Astrocyte (in vitro differentiated cells and primary cell): ENCODE measurements around the gene CERS6. TPM values are rescaled to one million over a fixed set of nuclear protein-coding genes. Genes with fewer than 3 reads are reported as not detected.

Experiments
- DNase-seq: peaks from one replicate; pipeline ENCODE4 v3.0.0-alpha.2; 2010; ENCODE audit warnings: low read depth
- FAIRE-seq: peaks from 2 replicates; lab custom pipeline; 2011; peaks lifted over from hg19 to GRCh38; lab: Jason Lieb, UNC
- H2AFZ ChIP-seq: 2 replicates; pipeline ENCODE4 v1.6.0; 2012; ENCODE audit warnings: low read depth, low read length, inconsistent platforms
- H3K27ac ChIP-seq: 2 replicates; pipeline ENCODE4 v1.5.1; 2011; ENCODE audit warnings: low read depth, low read length, inconsistent platforms
- H3K27me3 ChIP-seq: 2 replicates; pipeline ENCODE4 v1.6.0; 2011; ENCODE audit warnings: low read length, inconsistent platforms; ENCODE audit not compliant: insufficient read depth
- H3K36me3 ChIP-seq: 2 replicates; pipeline ENCODE4 v1.5.1; 2011; ENCODE audit warnings: low read length, inconsistent platforms; ENCODE audit not compliant: insufficient read depth
- H3K4me1 ChIP-seq: 2 replicates; pipeline ENCODE4 v1.5.1; 2011; ENCODE audit warnings: low read length, inconsistent platforms; ENCODE audit not compliant: insufficient read depth
- H3K4me2 ChIP-seq: 2 replicates; pipeline ENCODE4 v1.6.0; 2012; ENCODE audit warnings: low read length, inconsistent platforms
- H3K4me3 ChIP-seq: 2 replicates; pipeline ENCODE4 v1.5.1; 2011; ENCODE audit warnings: low read depth, mild to moderate bottlenecking, low read length, inconsistent platforms; ENCODE audit not compliant: insufficient read depth
- H3K79me2 ChIP-seq: 2 replicates; pipeline ENCODE4 v1.6.0; 2012; ENCODE audit warnings: mild to moderate bottlenecking, low read length, inconsistent platforms; ENCODE audit not compliant: insufficient read depth
- H3K9ac ChIP-seq: 2 replicates; pipeline ENCODE4 v1.6.0; 2012; ENCODE audit warnings: mild to moderate bottlenecking, low read length, inconsistent platforms
- H3K9me3 ChIP-seq: 2 replicates; pipeline ENCODE4 v1.5.1; 2012; ENCODE audit warnings: low read depth, mild to moderate bottlenecking, low read length, inconsistent platforms; ENCODE audit not compliant: insufficient read depth
- H4K20me1 ChIP-seq: 2 replicates; pipeline ENCODE4 v1.6.0; 2012; ENCODE audit warnings: low read length, inconsistent platforms; ENCODE audit not compliant: insufficient read depth
- H3K27ac Mint-ChIP-seq: one replicate; pipeline ENCODE4 v1.8.0; 2021; ENCODE audit warnings: mild to moderate bottlenecking, mixed read lengths; ENCODE audit not compliant: unreplicated experiment
- H3K27me3 Mint-ChIP-seq: one replicate; pipeline ENCODE4 v1.8.0; 2021; ENCODE audit warnings: low read depth, mixed read lengths; ENCODE audit not compliant: unreplicated experiment
- H3K36me3 Mint-ChIP-seq: one replicate; pipeline ENCODE4 v1.8.0; 2021; ENCODE audit warnings: low read depth, mixed read lengths; ENCODE audit not compliant: unreplicated experiment
- H3K4me1 Mint-ChIP-seq: one replicate; pipeline ENCODE4 v1.8.0; 2021; ENCODE audit warnings: low read depth, mixed read lengths; ENCODE audit not compliant: unreplicated experiment
- H3K4me3 Mint-ChIP-seq: one replicate; pipeline ENCODE4 v1.8.0; 2021; ENCODE audit warnings: mild to moderate bottlenecking, moderate library complexity, mixed read lengths; ENCODE audit not compliant: unreplicated experiment
- H3K9me3 Mint-ChIP-seq: one replicate; pipeline ENCODE4 v1.8.0; 2021; ENCODE audit warnings: mild to moderate bottlenecking, mixed read lengths; ENCODE audit not compliant: unreplicated experiment
- EZH2 ChIP-seq: IDR thresholded peaks from 2 replicates; pipeline ENCODE4 v1.6.1; 2012; ENCODE audit warnings: mild to moderate bottlenecking, low read length, inconsistent platforms; ENCODE audit not compliant: insufficient read depth
- total RNA-seq: library from RNA; stranded (reverse); gene quantifications from 2 replicates; pipeline ENCODE4 v1.2.1, GENCODE V29; 2021
- TF ChIP-seq, protein P1 (sequence below): IDR thresholded peaks from 2 replicates; pipeline ENCODE4 v1.5.1; 2011; ENCODE audit warnings: low read depth, mild to moderate bottlenecking, inconsistent platforms, low read length, moderate library complexity; ENCODE audit not compliant: insufficient read depth

CERS6 gene
- total RNA-seq, 1 donor from 2014 or later = 23.4 TPM

- FAIRE-seq (no peak), DNase-seq (no peak)
- H3K4me1 Mint-ChIP-seq = peaks cover 21% of the 10 kb centered on the region
- H3K4me1 ChIP-seq = peaks cover 12% of the 10 kb centered on the region
- peaks cover 6% of the 10 kb centered on the region for H3K36me3 Mint-ChIP-seq
- H3K27ac Mint-ChIP-seq = no peak overlapping the region
- H3K9ac ChIP-seq = no peak overlapping the region
- H3K9me3 Mint-ChIP-seq = no peaks in the 10 kb centered on the region
- no peak for TF ChIP-seq EZH2
- TF ChIP-seq, protein P1, sequence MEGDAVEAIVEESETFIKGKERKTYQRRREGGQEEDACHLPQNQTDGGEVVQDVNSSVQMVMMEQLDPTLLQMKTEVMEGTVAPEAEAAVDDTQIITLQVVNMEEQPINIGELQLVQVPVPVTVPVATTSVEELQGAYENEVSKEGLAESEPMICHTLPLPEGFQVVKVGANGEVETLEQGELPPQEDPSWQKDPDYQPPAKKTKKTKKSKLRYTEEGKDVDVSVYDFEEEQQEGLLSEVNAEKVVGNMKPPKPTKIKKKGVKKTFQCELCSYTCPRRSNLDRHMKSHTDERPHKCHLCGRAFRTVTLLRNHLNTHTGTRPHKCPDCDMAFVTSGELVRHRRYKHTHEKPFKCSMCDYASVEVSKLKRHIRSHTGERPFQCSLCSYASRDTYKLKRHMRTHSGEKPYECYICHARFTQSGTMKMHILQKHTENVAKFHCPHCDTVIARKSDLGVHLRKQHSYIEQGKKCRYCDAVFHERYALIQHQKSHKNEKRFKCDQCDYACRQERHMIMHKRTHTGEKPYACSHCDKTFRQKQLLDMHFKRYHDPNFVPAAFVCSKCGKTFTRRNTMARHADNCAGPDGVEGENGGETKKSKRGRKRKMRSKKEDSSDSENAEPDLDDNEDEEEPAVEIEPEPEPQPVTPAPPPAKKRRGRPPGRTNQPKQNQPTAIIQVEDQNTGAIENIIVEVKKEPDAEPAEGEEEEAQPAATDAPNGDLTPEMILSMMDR = no peak
- H3K4me2 ChIP-seq = no peak overlapping the region
- no peak overlapping the region for H3K4me3 ChIP-seq
- H3K27me3 Mint-ChIP-seq = no peaks in the 10 kb centered on the region
- no peaks in the 10 kb centered on the region for H3K79me2 ChIP-seq
- no peak overlapping the region for H2AFZ ChIP-seq
- no peaks in the 10 kb centered on the region for H3K9me3 ChIP-seq
- no peaks in the 10 kb centered on the region for H3K36me3 ChIP-seq
- no peak overlapping the region for H3K27ac ChIP-seq
- no peaks in the 10 kb centered on the region for H4K20me1 ChIP-seq
- no peak overlapping the region for H3K4me3 Mint-ChIP-seq
- H3K27me3 ChIP-seq = no peaks in the 10 kb centered on the region
Measured at GRCh38 chr2:168726375-168726774, 270.3 kb downstream of the CERS6 start.

DNA sequence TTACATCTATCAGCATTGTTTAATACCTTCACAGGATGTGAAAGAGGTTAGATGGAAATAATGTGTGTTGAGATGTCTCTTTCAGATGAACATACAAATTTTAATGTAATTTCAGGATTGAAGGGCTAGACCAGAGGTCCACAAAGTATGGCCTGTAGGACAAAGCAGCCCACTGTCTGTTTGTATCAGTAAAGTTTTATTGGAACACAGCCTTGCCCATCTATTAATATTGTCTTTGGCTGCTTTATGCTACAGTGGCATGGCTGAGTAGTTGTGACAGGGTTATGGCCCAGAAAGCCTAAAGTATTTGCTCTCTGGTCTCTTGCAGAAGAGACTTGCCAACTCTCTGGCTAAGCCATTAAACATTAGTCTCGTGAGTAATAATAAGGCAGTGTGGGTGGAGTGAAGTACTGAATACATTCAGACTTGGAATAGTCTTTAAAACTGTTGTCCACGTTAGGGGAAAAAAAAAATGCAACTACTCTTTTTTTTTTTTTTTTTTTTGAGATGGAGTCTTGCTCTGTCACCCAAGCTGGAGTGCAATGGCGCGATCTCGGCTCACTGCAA lies 271.9 kb downstream of the CERS6 start:
- Mint-ChIP-seq H3K27me3 (no peaks in the 10 kb centered on the region), H3K4me1 (peaks cover 27% of the 10 kb centered on the region), H3K27ac (no peak overlapping the region), H3K9me3 (no peaks in the 10 kb centered on the region), H3K4me3 (no peak overlapping the region), H3K36me3 (peaks cover 6% of the 10 kb centered on the region)
- H4K20me1 ChIP-seq = no peaks in the 10 kb centered on the region
- TF ChIP-seq EZH2 = no peak
- TF ChIP-seq, protein P1 = no peak
- no peaks in the 10 kb centered on the region for H3K9me3 ChIP-seq
- H3K79me2 ChIP-seq = no peaks in the 10 kb centered on the region
- no peak overlapping the region for H3K27ac ChIP-seq
- FAIRE-seq (no peak), DNase-seq (peak; percentile 39)
- H3K4me2 ChIP-seq = no peak overlapping the region
- H3K9ac ChIP-seq = no peak overlapping the region
- H2AFZ ChIP-seq = no peak overlapping the region
- H3K27me3 ChIP-seq = no peaks in the 10 kb centered on the region
- H3K4me3 ChIP-seq = no peak overlapping the region
- H3K4me1 ChIP-seq = peaks cover 12% of the 10 kb centered on the region
- no peaks in the 10 kb centered on the region for H3K36me3 ChIP-seq

GRCh38 chr2:168729455-168729854 lies 273.4 kb downstream of the CERS6 start:
- H3K27ac Mint-ChIP-seq = no peak overlapping the region
- Histone ChIP-seq H3K4me1 (peaks cover 12% of the 10 kb centered on the region), H3K4me3 (no peak overlapping the region), H2AFZ (no peak overlapping the region), H3K27me3 (no peaks in the 10 kb centered on the region), H3K79me2 (no peaks in the 10 kb centered on the region), H3K9ac (no peak overlapping the region), H3K36me3 (no peaks in the 10 kb centered on the region), H3K4me2 (no peak overlapping the region), H3K27ac (no peak overlapping the region), H4K20me1 (no peaks in the 10 kb centered on the region), H3K9me3 (no peaks in the 10 kb centered on the region)
- H3K36me3 Mint-ChIP-seq = peaks cover 4% of the 10 kb centered on the region
- H3K27me3 Mint-ChIP-seq = no peaks in the 10 kb centered on the region
- FAIRE-seq = no peak
- no peaks in the 10 kb centered on the region for H3K9me3 Mint-ChIP-seq
- H3K4me1 Mint-ChIP-seq = peaks cover 24% of the 10 kb centered on the region
- DNase-seq = no peak
- TF ChIP-seq, protein P1 = no peak
- no peak for TF ChIP-seq EZH2
- no peak overlapping the region for H3K4me3 Mint-ChIP-seq
